NCI-H526 (cell line): Measurements from ENCODE around the gene SPOCK3.
A peak's percentile ranks its signal among the peaks of the same experiment; 100 is the strongest.

ENCODE experiments used
- DNase-seq, 2 experiments: peaks; one replicate each; lab custom pipeline; 2025; lab: John Stamatoyannopoulos, UW

Gene SPOCK3

DNA sequence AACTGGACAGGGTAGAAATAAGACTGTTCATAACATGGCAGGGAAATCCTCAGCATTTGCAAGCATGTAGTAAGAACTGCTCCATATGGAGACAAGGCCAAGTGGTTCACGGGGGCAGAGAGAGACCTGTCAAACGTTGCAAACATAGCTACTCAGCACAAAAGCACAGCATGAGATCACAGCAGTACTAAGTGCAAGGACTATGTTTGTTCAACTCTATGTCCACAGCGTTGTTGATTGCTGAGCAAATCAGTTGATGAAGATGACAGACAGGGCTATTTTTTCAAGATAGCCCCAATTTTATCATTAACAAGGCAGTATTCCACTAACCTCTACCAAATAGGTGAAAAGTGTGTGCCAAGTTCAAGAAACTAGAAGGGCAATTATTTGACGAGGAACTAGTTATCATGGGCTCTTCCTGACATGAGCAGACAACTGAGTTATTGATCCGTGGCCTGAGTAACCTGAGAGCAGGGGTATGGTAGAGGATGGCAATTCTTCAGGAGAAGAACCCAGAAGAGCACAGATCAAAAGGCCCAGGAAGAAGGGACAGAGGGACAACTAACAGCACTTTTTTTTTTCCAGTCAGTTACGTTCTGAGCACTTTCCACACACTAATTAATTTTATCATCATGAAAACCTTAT lies 57.4 kb downstream of the SPOCK3 start:
- no peak for DNase-seq

DNA sequence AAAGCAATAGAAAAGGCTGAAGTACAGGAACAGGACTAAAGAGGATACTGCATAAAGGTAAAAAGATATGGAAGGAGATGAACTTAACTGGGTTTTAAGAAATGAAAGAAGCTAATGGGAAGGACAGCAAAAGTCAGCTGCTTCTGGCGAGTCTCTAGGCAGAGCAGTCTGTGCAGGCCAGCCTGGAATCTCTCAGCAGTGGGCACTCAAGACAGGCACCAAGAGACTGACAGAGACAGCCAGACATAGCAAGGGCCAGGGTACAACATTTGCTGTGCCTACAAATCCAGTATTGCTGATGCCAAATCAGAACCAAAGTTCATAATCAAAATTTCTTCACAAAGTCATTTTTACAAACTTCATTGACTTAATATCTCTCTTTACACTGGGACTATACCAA lies 62.4 kb downstream of the SPOCK3 start:
- no peak for DNase-seq

- no peak for DNase-seq
These were observed 65.7 kb downstream of the SPOCK3 start for GRCh38 chr4:167168611-167169010.

DNA sequence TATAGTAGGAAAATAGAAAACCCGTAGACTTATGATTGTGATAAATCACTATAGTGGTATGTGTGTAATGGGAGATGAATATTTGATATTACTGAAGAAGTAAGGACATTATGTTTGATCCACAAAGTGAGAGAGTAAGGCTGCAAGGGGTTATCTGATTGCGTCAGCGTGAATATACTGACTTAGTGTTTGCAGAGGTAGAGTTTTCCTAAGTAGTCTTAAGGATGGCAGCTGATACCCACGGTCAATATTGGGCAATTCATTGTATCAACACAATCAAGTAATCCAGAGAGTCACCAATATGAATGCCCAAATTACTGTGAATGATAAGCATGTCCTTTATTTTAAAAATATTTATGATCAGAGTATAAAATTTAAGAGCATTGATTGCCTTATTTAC lies 83.7 kb downstream of the SPOCK3 start:
- no peak for DNase-seq

GRCh38 chr4:167144605-167145004 lies 89.7 kb downstream of the SPOCK3 start:
- no peak for DNase-seq

GRCh38 chr4:167143018-167143417 lies 91.3 kb downstream of the SPOCK3 start:
- no peak for DNase-seq

- no peak for DNase-seq
These were observed 98.0 kb downstream of the SPOCK3 start for GRCh38 chr4:167136270-167136669.

GRCh38 chr4:167129146-167129545 lies 105.1 kb downstream of the SPOCK3 start:
- no peak for DNase-seq

- DNase-seq, result no peak
These were observed 114.9 kb downstream of the SPOCK3 start for GRCh38 chr4:167119392-167119791.

DNA sequence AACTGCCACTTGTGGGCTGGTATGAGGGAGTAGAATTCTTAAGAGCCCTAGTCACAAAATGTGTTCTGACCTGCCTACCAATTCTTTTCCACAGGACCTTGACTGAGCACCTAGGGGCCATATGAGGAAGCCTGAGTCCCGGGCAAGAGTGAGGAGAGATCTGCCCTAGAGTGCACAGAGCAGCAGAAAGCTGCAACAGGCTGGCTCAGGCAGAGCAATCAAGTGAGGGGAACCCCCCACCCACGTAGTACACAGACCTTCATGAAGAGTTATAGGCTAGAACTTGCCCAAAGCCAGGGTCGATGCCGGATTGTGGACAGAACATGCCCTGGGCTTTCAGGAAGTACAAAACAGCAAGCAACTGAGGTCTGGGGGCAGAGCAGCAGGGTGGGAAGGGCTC lies 117.0 kb downstream of the SPOCK3 start:
- no peak for DNase-seq

DNA sequence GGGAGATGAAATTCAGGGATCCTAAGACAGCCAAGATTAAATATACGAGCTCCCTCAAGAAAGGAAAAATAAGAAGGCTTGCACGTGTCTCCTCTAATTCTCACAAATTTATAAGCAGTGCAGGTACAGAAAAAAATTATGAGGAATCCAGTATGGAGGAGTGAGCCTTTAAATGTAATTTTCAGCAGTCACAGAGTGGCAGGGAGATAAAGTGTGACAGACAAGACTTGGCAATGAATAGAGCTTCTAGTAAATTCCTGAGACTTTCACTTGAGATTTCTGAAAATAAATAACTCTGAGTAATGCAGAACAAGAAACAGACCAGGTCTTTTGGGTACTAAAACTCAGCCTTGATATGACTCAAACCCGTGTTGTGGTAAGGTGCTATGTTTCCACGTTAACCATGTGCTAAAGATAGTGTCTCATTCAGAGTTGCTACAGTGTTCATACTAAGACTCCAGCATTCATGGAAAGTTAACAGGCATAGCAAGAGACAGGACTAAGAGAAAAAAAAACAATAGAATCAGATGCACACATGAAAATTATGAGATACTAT lies 119.8 kb downstream of the SPOCK3 start:
- no peak for DNase-seq

- DNase-seq, result no peak
These were observed 122.7 kb downstream of the SPOCK3 start for GRCh38 chr4:167111622-167112021.

DNA sequence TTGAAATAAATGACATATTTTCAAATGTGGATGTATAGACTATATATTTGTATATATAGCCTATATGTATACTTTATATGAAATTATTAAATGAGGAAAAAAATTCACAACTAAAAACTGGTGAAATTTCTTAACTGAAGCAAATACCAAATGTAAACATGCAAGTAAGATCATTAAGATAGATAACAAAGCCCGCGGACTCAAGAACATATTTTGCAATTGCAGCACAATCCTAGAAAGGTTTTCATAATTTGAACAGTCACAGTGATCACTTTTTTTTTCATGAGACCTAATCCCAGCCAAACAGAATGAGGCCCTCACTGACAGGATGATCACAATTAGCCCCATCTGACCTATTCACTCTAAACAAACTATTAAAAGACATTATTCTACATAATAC lies 123.2 kb downstream of the SPOCK3 start:
- no peak for DNase-seq

GRCh38 chr4:167109859-167110258 lies 124.4 kb downstream of the SPOCK3 start:
- no peak for DNase-seq

GRCh38 chr4:167105857-167106256 lies 128.4 kb downstream of the SPOCK3 start:
- no peak for DNase-seq

- DNase-seq, result no peak
These were observed 131.8 kb downstream of the SPOCK3 start for GRCh38 chr4:167102475-167102874.

DNA sequence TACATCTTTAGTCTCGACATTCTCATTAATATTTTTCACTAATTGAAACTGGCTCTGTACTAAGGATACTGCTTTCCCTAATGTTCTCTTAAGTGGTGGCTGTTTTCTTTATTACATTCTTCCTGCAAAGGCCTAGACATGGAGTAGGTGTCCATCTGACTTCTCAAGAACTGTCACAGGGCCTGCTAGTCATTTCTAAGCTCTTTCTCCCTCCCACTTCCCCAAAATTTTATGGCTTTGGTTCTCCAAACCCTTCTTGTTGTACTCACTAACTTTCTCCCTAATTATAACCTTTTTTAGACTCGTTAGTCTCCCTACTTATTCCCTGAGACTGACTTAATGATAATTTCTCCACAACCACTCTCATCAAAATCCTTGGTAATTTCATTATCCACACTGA lies 133.3 kb downstream of the SPOCK3 start:
- DNase-seq, result no peak

GRCh38 chr4:167100120-167100519 lies 134.2 kb downstream of the SPOCK3 start:
- peak in 1 of 2 experiments; percentile 4 for DNase-seq

GRCh38 chr4:167088115-167088514 lies 146.2 kb downstream of the SPOCK3 start:
- peak in 1 of 2 experiments; percentile 15 for DNase-seq

- no peak for DNase-seq
These were observed 150.0 kb downstream of the SPOCK3 start for GRCh38 chr4:167084321-167084720.

DNA sequence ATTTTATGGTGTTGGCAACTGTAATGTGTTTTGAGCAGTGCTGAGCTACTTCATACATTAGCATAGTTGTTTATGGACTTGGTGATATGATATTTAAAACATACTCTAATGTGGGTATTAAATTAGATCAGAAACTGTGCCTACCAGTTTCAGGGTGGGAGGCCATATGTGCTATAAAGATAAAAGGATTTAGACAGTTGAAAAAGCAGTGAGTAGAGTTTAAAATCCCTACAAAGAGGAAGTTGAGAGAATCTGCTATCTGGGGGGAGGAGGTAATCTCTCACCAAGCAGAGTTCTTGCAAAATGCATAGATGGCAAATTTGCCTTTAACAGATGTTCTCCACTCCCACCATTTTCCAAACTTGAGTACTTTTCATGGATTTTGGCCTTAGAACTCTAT lies 154.5 kb downstream of the SPOCK3 start:
- DNase-seq, result no peak

GRCh38 chr4:167052631-167053091 lies 181.6 kb downstream of the SPOCK3 start:
- DNase-seq, result no peak

- no peak for DNase-seq
These were observed 185.0 kb downstream of the SPOCK3 start for GRCh38 chr4:167049257-167049656.

- no peak for DNase-seq
These were observed 192.8 kb downstream of the SPOCK3 start for GRCh38 chr4:167041524-167041923.
